K562 (cell line): Measurements from ENCODE around the gene CDC6. TPM values are rescaled to one million over a fixed set of nuclear protein-coding genes. Genes with fewer than 3 reads are reported as not detected.
"Not testable (repeated sequence)": the region's sequence is repeated elsewhere in the genome, so short reads cannot be mapped to it uniquely, and the experiment has no call there.

Experiments
- ATAC-seq: fragments of 200-7000 bp; cut with Tn5 transposase; 3 replicates; pipeline ENCODE4 v1.9.1; 2020; ENCODE audit warnings: moderate library complexity
- BruUV-seq: library from RNA; stranded (reverse); fragments of 400-500 nt; replicated peaks from 2 replicates; lab custom pipeline; 2021; lab: Mats Ljungman, UMichigan
- CTCF ChIA-PET: fragments of 300-600 bp; formaldehyde crosslinking; extraction: SDS; loops from one replicate; lab custom pipeline; 2021; ENCODE audit warnings: low intra/inter-chr PET ratio; lab: Yijun Ruan, JAX
- POLR2A ChIA-PET: fragments of 300-600, 350-650 bp; sonication (Branson Sonifier 250); formaldehyde crosslinking; extraction: SDS; loops from one replicate; lab custom pipeline; 2021; ENCODE audit warnings: antibody characterized with exemption, inconsistent platforms; lab: Yijun Ruan, JAX
- DNase-seq, 4 experiments: peaks; one replicate each; pipeline versions ENCODE4 v3.0.0 to v3.0.0-alpha.2; 2011 to 2018; ENCODE audit warnings: low spot score in 3 of 4, mixed read lengths in 3 of 4; ENCODE audit errors: extremely low read depth in 1 of 4
- FAIRE-seq: peaks from 2 replicates; lab custom pipeline; 2011; peaks lifted over from hg19 to GRCh38; lab: Jason Lieb, UNC
- H2AFZ ChIP-seq: 2 replicates; pipeline ENCODE4 v1.6.0; 2011; ENCODE audit warnings: low read depth, low read length, control low read depth, inconsistent platforms
- H3K27ac ChIP-seq: fragments of 200-600 bp; 3 replicates; pipeline ENCODE4 v1.8.0; 2011; ENCODE audit warnings: low read depth, mild to moderate bottlenecking, control low read depth, inconsistent platforms, low read length, moderate library complexity, mixed read lengths; ENCODE audit errors: extremely low read depth
- H3K27me3 ChIP-seq, 2 experiments: fragments of 300-600 bp in 1 of 2; 2 replicates in 1 of 2; 3 replicates in 1 of 2; pipeline versions ENCODE4 v1.6.0 to v1.8.0; 2011; ENCODE audit warnings: inconsistent platforms in 2 of 2, low read length in 2 of 2, mild to moderate bottlenecking in 1 of 2, mixed read lengths in 1 of 2, moderate library complexity in 1 of 2; ENCODE audit not compliant: control insufficient read depth in 2 of 2, insufficient read depth in 2 of 2
- H3K36me3 ChIP-seq: fragments of 300-600 bp; 3 replicates; pipeline ENCODE4 v1.8.0; 2011; ENCODE audit warnings: mild to moderate bottlenecking, low read length, inconsistent platforms; ENCODE audit not compliant: control insufficient read depth, insufficient read depth
- H3K4me1 ChIP-seq, 2 experiments: fragments of 200-600 bp in 1 of 2; replicated peaks in 1 of 2; 2 replicates in 1 of 2; 3 replicates in 1 of 2; pipeline versions ENCODE4 v1.5.1 to v1.8.0; 2011; ENCODE audit warnings: inconsistent platforms in 2 of 2, low read length in 2 of 2, mild to moderate bottlenecking in 1 of 2, mixed read lengths in 1 of 2, moderate library complexity in 1 of 2; ENCODE audit not compliant: control insufficient read depth in 2 of 2, insufficient read depth in 2 of 2
- H3K4me2 ChIP-seq: 2 replicates; pipeline ENCODE4 v1.6.1; 2011; ENCODE audit warnings: low read length, control low read depth, inconsistent platforms, mixed read lengths; ENCODE audit not compliant: insufficient read depth
- H3K4me3 ChIP-seq: fragments of 200-600 bp; sonication (generic), shearing (Covaris generic); 2 replicates; pipeline ENCODE4 v1.5.1; 2016; ENCODE audit warnings: control low read depth, inconsistent platforms
- H3K79me2 ChIP-seq: fragments of 200-600 bp; 3 replicates; pipeline ENCODE4 v1.8.0; 2011; ENCODE audit warnings: low read length, inconsistent platforms; ENCODE audit not compliant: control insufficient read depth, insufficient read depth
- H3K9ac ChIP-seq, 2 experiments: 2 replicates each; pipeline versions ENCODE4 v1.6.0 to v1.6.1; 2011; ENCODE audit warnings: low read depth in 2 of 2, low read length in 2 of 2, control low read depth in 1 of 2, inconsistent platforms in 1 of 2, mild to moderate bottlenecking in 1 of 2, mixed read lengths in 1 of 2; ENCODE audit not compliant: insufficient read depth in 1 of 2
- H3K9me1 ChIP-seq: one replicate; pipeline ENCODE4 v1.6.0; 2011; ENCODE audit warnings: inconsistent platforms, mild to moderate bottlenecking, low read length, moderate library complexity; ENCODE audit not compliant: control insufficient read depth, insufficient read depth
- H3K9me3 ChIP-seq: replicated peaks from 2 replicates; pipeline ENCODE4 v1.5.1; 2011; ENCODE audit warnings: low read depth, low read length, inconsistent platforms; ENCODE audit not compliant: control insufficient read depth, insufficient read depth
- H4K20me1 ChIP-seq: replicated peaks from 2 replicates; pipeline ENCODE4 v1.6.1; 2011; ENCODE audit warnings: low read length, inconsistent platforms, mixed read lengths; ENCODE audit not compliant: control insufficient read depth, insufficient read depth
- CHCHD3 ChIP-seq: fragments of 250-450 bp; sonication (Bioruptor Pico); IDR thresholded peaks from 2 replicates; pipeline ENCODE4 v2.1.2; 2022; ENCODE audit warnings: mild to moderate bottlenecking
- E2F1 ChIP-seq: sonication (generic); formaldehyde crosslinking; IDR thresholded peaks from 2 replicates; pipeline ENCODE4 v1.8.1; 2023; ENCODE audit warnings: mild to moderate bottlenecking, missing genetic modification reagents, moderate library complexity
- ESRRA ChIP-seq: fragments of 450-650 bp; IDR thresholded peaks from 2 replicates; pipeline ENCODE4 v1.6.1; 2014; ENCODE audit warnings: low read depth, mild to moderate bottlenecking, moderate library complexity, borderline replicate concordance
- FUS ChIP-seq: fragments of 200-400 bp; formaldehyde crosslinking; optimal IDR thresholded peaks from 2 replicates; pipeline ENCODE3; 2017; ENCODE audit warnings: low read depth, low read length
- JUN ChIP-seq, 2 experiments: sonication (generic) in 1 of 2; formaldehyde crosslinking in 1 of 2; IDR thresholded peaks; 2 replicates each; pipeline versions ENCODE4 v1.6.1 to v1.8.0; 2012 to 2022; ENCODE audit warnings: borderline replicate concordance in 2 of 2, mild to moderate bottlenecking in 2 of 2, improper control_type of control experiment in 1 of 2, low read depth in 1 of 2, low read length in 1 of 2, missing genetic modification reagents in 1 of 2
- MEIS2 ChIP-seq: fragments of 450-650 bp; IDR thresholded peaks from 2 replicates; pipeline ENCODE4 v1.6.1; 2014; ENCODE audit warnings: mild to moderate bottlenecking; ENCODE audit not compliant: partially characterized antibody
- NFYB ChIP-seq: IDR thresholded peaks from 2 replicates; pipeline ENCODE4 v1.6.1; 2011; ENCODE audit warnings: mild to moderate bottlenecking, moderate library complexity; ENCODE audit not compliant: insufficient read length; ENCODE audit errors: extremely low read depth
- RAD21 ChIP-seq, 2 experiments: fragments of 250-450 bp in 1 of 2; fragments of 450-650 bp in 1 of 2; sonication (Bioruptor Pico) in 1 of 2; formaldehyde crosslinking in 1 of 2; IDR thresholded peaks in 1 of 2; conservative IDR thresholded peaks in 1 of 2; 2 replicates each; pipeline versions ENCODE4 v1.4.0 to v1.8.0; 2020 to 2022; ENCODE audit warnings: mild to moderate bottlenecking in 2 of 2, moderate library complexity in 1 of 2
- RUNX1 ChIP-seq: sonication (generic); IDR thresholded peaks from 2 replicates; pipeline ENCODE4 v1.6.1; 2016; ENCODE audit warnings: antibody characterized with exemption, low read depth
- SIRT6 ChIP-seq: IDR thresholded peaks from one replicate; pipeline ENCODE4 v1.6.1; 2012; ENCODE audit warnings: low read depth, mild to moderate bottlenecking, control low read depth, inconsistent platforms, low read length, moderate library complexity
- SMC3 ChIP-seq: conservative IDR thresholded peaks from 2 replicates; pipeline ENCODE4 v1.6.1; 2011; ENCODE audit warnings: low read depth, low read length, improper control_type of control experiment; ENCODE audit not compliant: insufficient read depth
- WGBS: fragments of 100-300 bp; shearing (Covaris generic); methylation state at CpG from one replicate; pipeline ENCODE4 v1.1.6; 2016; ENCODE audit warnings: low coverage, mixed read lengths; ENCODE audit not compliant: insufficient coverage; ENCODE audit errors: missing lambda C conversion rate; 5-methylcytosine and 5-hydroxymethylcytosine counted together
- in situ Hi-C: fragments of 300-500 bp; cut with MboI; formaldehyde crosslinking; loops from 4 replicates; pipeline ENCODE4 v1.15.0; 2018; ENCODE audit warnings: inconsistent platforms, mixed read lengths
- intact Hi-C: fragments of 100-400 bp; cut with micrococcal nuclease; formaldehyde crosslinking; loops from 2 replicates; pipeline ENCODE4 v1.14.2; 2022
- polyA plus RNA-seq, 8 experiments: library from polyadenylated mRNA; depleted of rRNA in 4 of 8; stranded (reverse) in 5 of 8; unstranded in 3 of 8; fragments of >200 nt; fragmentation: Nextera tagmentation in 2 of 8; fragmentation: Illumina TruSeq in 1 of 8; extraction: Ambion mirVana in 2 of 8; extraction: Trizol in 1 of 8; gene quantifications; 2 replicates each; pipeline versions ENCODE4 v1.2.1 to v1.2.3, GENCODE V29; 2011 to 2014; ENCODE audit warnings: inconsistent platforms in 1 of 8, missing spikeins in 1 of 8
- total RNA-seq, 7 experiments: library from RNA; depleted of rRNA in 6 of 7; stranded (reverse); fragments of >200 nt in 6 of 7; fragmentation: Illumina TruSeq in 2 of 7; extraction: Trizol in 2 of 7; gene quantifications; 2 replicates each; pipeline versions ENCODE4 v1.2.1 to v1.2.3, GENCODE V29; 2011 to 2021; ENCODE audit warnings: low replicate concordance in 1 of 7

The CDC6 gene
- total and polyA plus RNA-seq, 9 of the 15 experiments (the other 6 are each of a cell fraction or from before 2014, with no cell fraction given), result 29.6 to 141 (median 106) TPM

- in situ Hi-C loops, result loop anchor here (25.0 kb wide), 1 partner anchor 287 kb away; the partner anchor contains the start of gene CSF3
- H3K4me3 ChIP-seq, H3K9ac ChIP-seq, H3K27me3 ChIP-seq, H2AFZ ChIP-seq, intact Hi-C loops, CTCF ChIA-PET, H3K4me2 ChIP-seq, FAIRE-seq, DNase-seq, H3K9me3 ChIP-seq, H3K27ac ChIP-seq, H3K9me1 ChIP-seq, BruUV-seq, H4K20me1 ChIP-seq, H3K79me2 ChIP-seq, ATAC-seq, H3K4me1 ChIP-seq: not testable (repeated sequence)
- peaks cover 98% of the 10 kb centered on the region for H3K36me3 ChIP-seq
- WGBS, result 97% methylated on average over 6 of the region's 7 CpGs
- POLR2A ChIA-PET, result interaction anchor here (0.6 to 4.3 kb wide), 8 partner anchors 8 to 1460 kb away, joined by 3 to 23 read pairs (median 3); partner anchors contain the start of genes CASC3, CDC6 and RARA
These were observed 11.6 kb downstream of the CDC6 start for GRCh38 chr17:40299159-40299757.

DNA sequence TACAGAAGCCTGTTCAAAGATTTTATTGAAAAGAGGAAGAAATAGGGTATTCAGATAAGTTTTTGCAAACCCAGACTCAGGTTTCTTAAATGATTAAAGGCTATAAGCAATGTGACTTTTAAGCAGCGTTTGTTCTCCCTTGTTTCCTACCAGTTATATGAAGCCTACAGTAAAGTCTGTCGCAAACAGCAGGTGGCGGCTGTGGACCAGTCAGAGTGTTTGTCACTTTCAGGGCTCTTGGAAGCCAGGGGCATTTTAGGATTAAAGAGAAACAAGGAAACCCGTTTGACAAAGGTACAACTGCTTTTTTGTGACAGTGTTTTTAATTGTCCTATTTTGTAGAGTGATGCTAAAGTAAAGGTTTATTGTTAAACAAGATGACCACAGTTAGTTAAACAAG lies 13.6 kb downstream of the CDC6 start:
- DNase-seq (peak in 1 of 4 experiments; percentile 35), FAIRE-seq (no peak), ATAC-seq (peak; percentile 35; the same call in 1 of the 3 replicates)
- Histone ChIP-seq H3K9me3 (no peaks in the 10 kb centered on the region), H4K20me1 (no peaks in the 10 kb centered on the region), H3K4me2 (no peak overlapping the region), H3K27ac (no peak overlapping the region), H3K9me1 (no peaks in the 10 kb centered on the region), H3K4me1 (peaks cover 3 to 7% of the 10 kb centered on the region in 2 experiments; a peak in 4 of 5 replicates), H3K9ac (no peak overlapping the region), H2AFZ (no peak overlapping the region), H3K4me3 (no peak overlapping the region), H3K27me3 (no peaks in the 10 kb centered on the region), H3K79me2 (0 out of 3 replicates have a peak, but pooled peaks cover 2% of the 10 kb centered on the region), H3K36me3 (peaks cover 86% of the 10 kb centered on the region)
- ChIA-PET POLR2A (interaction anchor here (0.7 to 1.2 kb wide), 3 partner anchors 8 to 57 kb away, joined by 3 to 8 read pairs (median 3); no protein-coding TSS in a partner anchor), CTCF (interaction anchor here (0.6 to 3.7 kb wide), 5 partner anchors 49 to 231 kb away, joined by 3 to 90 read pairs (median 3); no protein-coding TSS in a partner anchor)
- no TSS peak for BruUV-seq
- intact Hi-C loops, result loop anchor here (10.0 kb wide), 1 partner anchor 233 kb away; no protein-coding TSS in a partner anchor
- WGBS, result 63% methylated on average over 4 of the region's 4 CpGs
- in situ Hi-C loops, result loop anchor here (5.0 kb wide), 1 partner anchor 51 kb away; no protein-coding TSS in a partner anchor
- TF ChIP-seq FUS, result no peak
- no peak for TF ChIP-seq E2F1
- TF ChIP-seq SMC3, result 0 out of 2 replicates have a peak, but pooled peaks have one; percentile 8
- no peak for TF ChIP-seq MEIS2
- TF ChIP-seq RAD21 (CRISPR knock-in tag; conservative IDR thresholded peaks at IDR 0.05 in 1 of 2, IDR thresholded peaks at IDR 0.05 in 1 of 2), result peak; percentile 28 to 52
- TF ChIP-seq SIRT6, result no peak
- TF ChIP-seq CHCHD3 (CRISPR knock-in tag), result no peak
- no peak for TF ChIP-seq NFYB
- no peak for TF ChIP-seq ESRRA
- no peak for TF ChIP-seq RUNX1
- no peak for TF ChIP-seq JUN (IDR thresholded peaks at IDR 0.05; ENCODE audit: borderline replicate concordance, low read depth, low read length)
- TF ChIP-seq JUN (CRISPR knock-in tag; IDR thresholded peaks at IDR 0.05; ENCODE audit: borderline replicate concordance), result no peak
